GM23338 (cell line): ENCODE measurements around the gene SLC37A4. TPM values are rescaled to one million over a fixed set of nuclear protein-coding genes. Genes with fewer than 3 reads are reported as not detected.
"Not testable (repeated sequence)": the region's sequence is repeated elsewhere in the genome, so short reads cannot be mapped to it uniquely, and the experiment has no call there.

Experiments
- ATAC-seq: fragments of 200-7000 bp; cut with Tn5 transposase; 3 replicates; pipeline ENCODE4 v1.9.1; 2020
- DNase-seq: peaks from one replicate; pipeline ENCODE4 v3.0.0-alpha.2; 2015; ENCODE audit warnings: low spot score
- H2AFZ ChIP-seq: fragments of 200-600 bp; sonication (generic); 2 replicates; pipeline ENCODE4 v1.8.0; 2016; ENCODE audit warnings: antibody characterized with exemption, mild to moderate bottlenecking, moderate library complexity
- H3F3A ChIP-seq: fragments of 200-600 bp; sonication (generic); replicated peaks from 2 replicates; pipeline ENCODE4 v1.8.0; 2017; ENCODE audit warnings: antibody characterized with exemption, mixed run types, low read depth
- H3K27ac ChIP-seq: fragments of 200-600 bp; sonication (generic); 2 replicates; pipeline ENCODE4 v1.6.1; 2016; ENCODE audit warnings: low read depth
- H3K27me3 ChIP-seq: fragments of 200-600 bp; sonication (generic); 2 replicates; pipeline ENCODE4 v1.8.0; 2016; ENCODE audit warnings: mild to moderate bottlenecking, mixed run types, moderate library complexity; ENCODE audit not compliant: insufficient read depth
- H3K36me3 ChIP-seq: fragments of 200-600 bp; sonication (generic); 2 replicates; pipeline ENCODE4 v1.8.0; 2016; ENCODE audit warnings: mild to moderate bottlenecking; ENCODE audit not compliant: insufficient read depth
- H3K4me1 ChIP-seq: fragments of 200-600 bp; sonication (generic); 2 replicates; pipeline ENCODE4 v1.8.0; 2016; ENCODE audit warnings: mild to moderate bottlenecking, moderate library complexity; ENCODE audit not compliant: insufficient read depth
- H3K4me2 ChIP-seq: fragments of 200-600 bp; sonication (generic); 2 replicates; pipeline ENCODE4 v1.7.1; 2017; ENCODE audit warnings: mixed run types
- H3K4me3 ChIP-seq: fragments of 200-600 bp; sonication (generic); 2 replicates; pipeline ENCODE4 v1.6.1; 2016; ENCODE audit warnings: mixed run types
- H3K79me2 ChIP-seq: fragments of 200-600 bp; sonication (generic); replicated peaks from 2 replicates; pipeline ENCODE4 v1.8.0; 2017; ENCODE audit warnings: mild to moderate bottlenecking; ENCODE audit not compliant: insufficient read depth
- H3K9me2 ChIP-seq: fragments of 200-600 bp; sonication (generic); 2 replicates; pipeline ENCODE4 v1.8.0; 2017; ENCODE audit not compliant: insufficient read depth
- H4K20me1 ChIP-seq: fragments of 200-600 bp; sonication (generic); replicated peaks from 2 replicates; pipeline ENCODE4 v1.8.0; 2017; ENCODE audit warnings: mild to moderate bottlenecking; ENCODE audit not compliant: insufficient read depth
- H3K27ac Mint-ChIP-seq: 2 replicates; pipeline ENCODE4 v1.8.0; 2020; ENCODE audit warnings: inconsistent platforms, mild to moderate bottlenecking, moderate library complexity, mixed read lengths
- H3K27me3 Mint-ChIP-seq: 3 replicates; pipeline ENCODE4 v1.8.0; 2022; ENCODE audit warnings: low read depth, mild to moderate bottlenecking, moderate library complexity, mixed read lengths, inconsistent platforms; ENCODE audit not compliant: insufficient read depth, poor library complexity
- H3K36me3 Mint-ChIP-seq: 3 replicates; pipeline ENCODE4 v1.8.0; 2021; ENCODE audit warnings: low read depth, mild to moderate bottlenecking, inconsistent platforms, moderate library complexity, mixed read lengths
- H3K4me1 Mint-ChIP-seq: 3 replicates; pipeline ENCODE4 v1.8.0; 2020; ENCODE audit warnings: mild to moderate bottlenecking, inconsistent platforms, mixed read lengths
- H3K4me3 Mint-ChIP-seq: 3 replicates; pipeline ENCODE4 v1.8.0; 2021; ENCODE audit warnings: moderate library complexity, mild to moderate bottlenecking, inconsistent platforms, mixed read lengths
- H3K9me3 Mint-ChIP-seq: 3 replicates; pipeline ENCODE4 v1.8.0; 2020; ENCODE audit warnings: moderate library complexity, mild to moderate bottlenecking, inconsistent platforms, mixed read lengths
- CREB1 ChIP-seq: fragments of 250-450 bp; sonication (Bioruptor Pico); IDR thresholded peaks from 2 replicates; pipeline ENCODE4 v1.5.0; 2020; ENCODE audit warnings: low read depth, mild to moderate bottlenecking, moderate library complexity
- CTCF ChIP-seq, 2 experiments: fragments of 200-600 bp in 1 of 2; sonication (generic) in 1 of 2; conservative IDR thresholded peaks; 2 replicates each; pipeline versions ENCODE4 v1.5.1 to v1.6.1; 2016 to 2017; ENCODE audit warnings: antibody characterized with exemption in 2 of 2, low read depth in 2 of 2, mild to moderate bottlenecking in 2 of 2, moderate library complexity in 1 of 2
- EZH2 ChIP-seq: fragments of 200-600 bp; sonication (generic); IDR thresholded peaks from one replicate; pipeline ENCODE4 v1.8.0; 2017; ENCODE audit warnings: antibody characterized with exemption, mild to moderate bottlenecking, low read depth; ENCODE audit not compliant: unreplicated experiment
- EZH2phosphoT487 ChIP-seq: fragments of 200-600 bp; sonication (generic); IDR thresholded peaks from one replicate; pipeline ENCODE4 v1.8.1; 2018; ENCODE audit warnings: antibody characterized with exemption; ENCODE audit not compliant: unreplicated experiment
- JUNB ChIP-seq: IDR thresholded peaks from one replicate; pipeline ENCODE4 v1.6.1; 2016; ENCODE audit warnings: antibody characterized with exemption; ENCODE audit not compliant: unreplicated experiment
- NANOG ChIP-seq: IDR thresholded peaks from 2 replicates; pipeline ENCODE4 v1.6.1; 2016; ENCODE audit warnings: antibody characterized with exemption, borderline replicate concordance
- REST ChIP-seq: IDR thresholded peaks from one replicate; pipeline ENCODE4 v1.6.1; 2018; ENCODE audit warnings: antibody characterized with exemption; ENCODE audit not compliant: unreplicated experiment
- STAT1 ChIP-seq: IDR thresholded peaks from one replicate; pipeline ENCODE4 v1.6.1; 2016; ENCODE audit warnings: antibody characterized with exemption; ENCODE audit not compliant: unreplicated experiment
- ZNF114 ChIP-seq: fragments of 250-450 bp; sonication (Bioruptor Pico); IDR thresholded peaks from 2 replicates; pipeline ENCODE4 v1.5.0; 2020; ENCODE audit warnings: mild to moderate bottlenecking, moderate library complexity
- ZNF331 ChIP-seq: fragments of 250-450 bp; sonication (Bioruptor Pico); IDR thresholded peaks from 2 replicates; pipeline ENCODE4 v1.5.0; 2020; ENCODE audit warnings: low read depth, mild to moderate bottlenecking, moderate library complexity
- ZNF462 ChIP-seq: fragments of 250-450 bp; sonication (Bioruptor Pico); IDR thresholded peaks from 2 replicates; pipeline ENCODE4 v1.5.0; 2020; ENCODE audit warnings: mild to moderate bottlenecking, moderate library complexity
- polyA plus RNA-seq: library from polyadenylated mRNA; unstranded; fragments of >200 nt; fragmentation: Nextera tagmentation; extraction: Ambion mirVana; gene quantifications from 2 replicates; pipeline ENCODE4 v1.2.1, GENCODE V29; 2016
- total RNA-seq: library from RNA; depleted of rRNA; stranded (reverse); fragments of >200 nt; shearing (Covaris generic); gene quantifications from 2 replicates; pipeline ENCODE4 v1.2.3, GENCODE V29; 2014

The SLC37A4 gene
- total and polyA plus RNA-seq, 2 experiments from 2014 or later, result 23.4 to 56.4 TPM

GRCh38 chr11:119039471-119039870 lies 8.8 kb upstream of the SLC37A4 start:
- H3K79me2 ChIP-seq, ATAC-seq, H3K9me3 Mint-ChIP-seq, H3K9me2 ChIP-seq, H4K20me1 ChIP-seq, H3K4me3 ChIP-seq, H3K4me2 ChIP-seq, H3F3A ChIP-seq, H3K27me3 Mint-ChIP-seq, H3K27me3 ChIP-seq, DNase-seq, H3K36me3 Mint-ChIP-seq, H3K4me3 Mint-ChIP-seq, H3K27ac Mint-ChIP-seq, H3K36me3 ChIP-seq: not testable (repeated sequence)
- Histone ChIP-seq H3K27ac (peak overlapping the region; percentile 32; the same call in 1 of the 2 replicates), H2AFZ (peak overlapping the region; percentile 28), H3K4me1 (peaks cover 19% of the 10 kb centered on the region)
- H3K4me1 Mint-ChIP-seq, result peaks cover 15% of the 10 kb centered on the region

GRCh38 chr11:119038884-119039283 lies 8.2 kb upstream of the SLC37A4 start:
- no peak for ATAC-seq
- peaks cover 5% of the 10 kb centered on the region for H3K27me3 Mint-ChIP-seq
- no peak for TF ChIP-seq EZH2phosphoT487
- TF ChIP-seq JUNB, result no peak
- TF ChIP-seq CTCF (conservative IDR thresholded peaks at IDR 0.05; ENCODE audit: low read depth in 2 of 2), result no peak
- no peak for TF ChIP-seq ZNF462 (CRISPR knock-in tag)
- no peak for TF ChIP-seq ZNF331 (CRISPR knock-in tag)
- TF ChIP-seq STAT1, result no peak
- TF ChIP-seq REST, result no peak
- no peak for TF ChIP-seq EZH2
- TF ChIP-seq NANOG, result no peak
- no peak for TF ChIP-seq ZNF114 (CRISPR knock-in tag)
- no peak for TF ChIP-seq CREB1

More at GRCh38 chr11:119038884-119039283, 8.2 kb upstream of the SLC37A4 start:
- H3K27ac Mint-ChIP-seq, result peak overlapping the region; percentile 43; the same call in 1 of the 2 replicates
- Histone ChIP-seq H3F3A (peaks cover 5% of the 10 kb centered on the region; the same call in 1 of the 2 replicates), H3K4me1 (peaks cover 19% of the 10 kb centered on the region), H4K20me1 (no peaks in the 10 kb centered on the region), H2AFZ (peak overlapping the region; percentile 28), H3K4me3 (no peak overlapping the region), H3K36me3 (no peaks in the 10 kb centered on the region), H3K79me2 (no peaks in the 10 kb centered on the region), H3K27me3 (no peaks in the 10 kb centered on the region), H3K27ac (peak overlapping the region; percentile 75; the same call in 1 of the 2 replicates), H3K4me2 (no peak overlapping the region), H3K9me2 (no peaks in the 10 kb centered on the region)
- H3K9me3 Mint-ChIP-seq, result no peaks in the 10 kb centered on the region
- H3K4me3 Mint-ChIP-seq, result no peak overlapping the region; the same call in 2 of the 3 replicates
- DNase-seq, result no peak
- H3K36me3 Mint-ChIP-seq, result no peaks in the 10 kb centered on the region
- peaks cover 12% of the 10 kb centered on the region for H3K4me1 Mint-ChIP-seq
